Suprapubic skin (tissue), 4 donors: ENCODE measurements around the gene ZNF680. TPM values are rescaled to one million over a fixed set of nuclear protein-coding genes. Genes with fewer than 3 reads are reported as not detected.

Experiments
- DNase-seq, 2 donors: peaks; one replicate each; pipeline ENCODE4 v3.0.0-alpha.2; 2019; ENCODE audit warnings: low spot score in 2 of 2
- H3K27ac ChIP-seq: fragments of 200-600 bp; sonication (generic); one replicate; pipeline ENCODE4 v1.5.1; 2019
- H3K27me3 ChIP-seq: fragments of 200-600 bp; sonication (generic); one replicate; pipeline ENCODE4 v1.5.1; 2019
- H3K36me3 ChIP-seq: fragments of 200-600 bp; sonication (generic); one replicate; pipeline ENCODE4 v1.5.1; 2019
- H3K4me1 ChIP-seq: fragments of 200-600 bp; sonication (generic); one replicate; pipeline ENCODE4 v1.5.1; 2019
- H3K4me3 ChIP-seq: fragments of 200-600 bp; sonication (generic); one replicate; pipeline ENCODE4 v1.5.1; 2019; ENCODE audit warnings: mild to moderate bottlenecking
- H3K9me3 ChIP-seq: fragments of 200-600 bp; sonication (generic); one replicate; pipeline ENCODE4 v1.5.1; 2019
- EP300 ChIP-seq: sonication (generic); formaldehyde crosslinking; IDR thresholded peaks from one replicate; pipeline ENCODE4 v1.6.1; 2017; ENCODE audit warnings: antibody characterized with exemption
- POLR2A ChIP-seq, 2 donors: fragments of 450-650 bp; IDR thresholded peaks; one replicate each; pipeline ENCODE4 v1.6.1; 2017; ENCODE audit warnings: antibody characterized with exemption in 2 of 2, mild to moderate bottlenecking in 2 of 2, moderate library complexity in 2 of 2
- POLR2AphosphoS5 ChIP-seq, 3 donors: sonication (generic); formaldehyde crosslinking; IDR thresholded peaks; one replicate each; pipeline ENCODE4 v1.6.1; 2017; ENCODE audit warnings: antibody characterized with exemption in 3 of 3
- WGBS: methylation state at CpG from one replicate; pipeline ENCODE4 v1.1.5; 2018; 5-methylcytosine and 5-hydroxymethylcytosine counted together
- total RNA-seq, 4 donors: library from RNA; depleted of rRNA; stranded (reverse); fragments of >200 nt; gene quantifications; one replicate each; pipeline ENCODE4 v1.1.0, GENCODE V29; 2016
- TF ChIP-seq, protein P1 (sequence below), 2 donors: fragments of 200-600 bp in 1 of 2; fragments of 450-650 bp in 1 of 2; sonication (generic) in 1 of 2; IDR thresholded peaks; one replicate each; pipeline ENCODE4 v1.5.1; 2016 to 2019; ENCODE audit warnings: antibody characterized with exemption in 2 of 2, mild to moderate bottlenecking in 1 of 2, moderate library complexity in 1 of 2

The ZNF680 gene
- total RNA-seq, 4 donors from 2014 or later = 9.6 to 19.3 (median 13.1) TPM

DNA sequence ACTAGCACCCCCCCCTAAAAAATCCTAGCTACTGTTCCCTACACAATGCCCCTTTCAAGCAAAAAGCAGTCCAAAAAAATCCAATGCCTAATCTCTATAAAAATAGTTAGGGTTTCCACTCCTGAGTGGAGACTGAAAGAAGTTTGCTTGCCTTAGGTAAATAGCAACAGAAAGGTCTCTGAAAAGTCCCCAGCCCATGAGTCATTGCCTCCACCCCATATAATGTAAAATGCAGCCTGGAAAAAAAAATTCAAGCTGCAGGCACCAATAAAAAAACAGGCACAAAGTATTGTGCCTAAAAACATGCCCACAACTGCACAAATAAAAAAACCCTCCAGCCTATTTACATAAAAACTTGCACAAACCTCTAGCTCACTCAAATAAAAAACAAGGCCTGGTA lies 47.5 kb downstream of the ZNF680 start:
- Histone ChIP-seq H3K4me3 (no peak overlapping the region), H3K36me3 (peaks cover 4% of the 10 kb centered on the region), H3K9me3 (peaks cover 32% of the 10 kb centered on the region), H3K27ac (no peak overlapping the region), H3K27me3 (no peaks in the 10 kb centered on the region), H3K4me1 (no peaks in the 10 kb centered on the region)
- TF ChIP-seq, protein P1, sequence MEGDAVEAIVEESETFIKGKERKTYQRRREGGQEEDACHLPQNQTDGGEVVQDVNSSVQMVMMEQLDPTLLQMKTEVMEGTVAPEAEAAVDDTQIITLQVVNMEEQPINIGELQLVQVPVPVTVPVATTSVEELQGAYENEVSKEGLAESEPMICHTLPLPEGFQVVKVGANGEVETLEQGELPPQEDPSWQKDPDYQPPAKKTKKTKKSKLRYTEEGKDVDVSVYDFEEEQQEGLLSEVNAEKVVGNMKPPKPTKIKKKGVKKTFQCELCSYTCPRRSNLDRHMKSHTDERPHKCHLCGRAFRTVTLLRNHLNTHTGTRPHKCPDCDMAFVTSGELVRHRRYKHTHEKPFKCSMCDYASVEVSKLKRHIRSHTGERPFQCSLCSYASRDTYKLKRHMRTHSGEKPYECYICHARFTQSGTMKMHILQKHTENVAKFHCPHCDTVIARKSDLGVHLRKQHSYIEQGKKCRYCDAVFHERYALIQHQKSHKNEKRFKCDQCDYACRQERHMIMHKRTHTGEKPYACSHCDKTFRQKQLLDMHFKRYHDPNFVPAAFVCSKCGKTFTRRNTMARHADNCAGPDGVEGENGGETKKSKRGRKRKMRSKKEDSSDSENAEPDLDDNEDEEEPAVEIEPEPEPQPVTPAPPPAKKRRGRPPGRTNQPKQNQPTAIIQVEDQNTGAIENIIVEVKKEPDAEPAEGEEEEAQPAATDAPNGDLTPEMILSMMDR (IDR thresholded peaks at IDR 0.05) = no peak
- TF ChIP-seq POLR2AphosphoS5 (IDR thresholded peaks at IDR 0.05) (no peak), EP300 (no peak)
- DNase-seq = no peak

DNA sequence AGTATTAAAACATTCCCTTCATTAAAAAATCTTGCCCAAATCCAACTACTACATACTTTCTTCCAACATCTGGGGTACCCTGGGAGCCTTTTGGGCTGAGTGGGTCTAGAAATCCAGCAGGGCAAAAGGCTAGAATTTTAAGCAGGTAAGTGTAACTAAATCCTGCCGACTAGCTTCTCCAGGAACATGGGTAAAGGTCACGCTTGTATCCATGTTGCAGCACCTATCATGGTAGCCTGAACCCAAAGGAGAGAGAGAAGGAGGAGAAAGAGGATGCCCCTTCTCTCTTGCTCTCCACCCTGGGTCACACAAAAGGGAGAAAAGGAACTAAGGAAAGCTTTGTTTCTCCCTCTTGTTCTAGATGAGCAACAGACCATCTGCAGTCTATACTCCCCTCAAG lies 53.3 kb downstream of the ZNF680 start:
- WGBS = 84% methylated on average over 2 of the region's 2 CpGs
- Histone ChIP-seq H3K27ac (no peak overlapping the region), H3K4me3 (no peak overlapping the region), H3K4me1 (no peaks in the 10 kb centered on the region), H3K9me3 (peaks cover 26% of the 10 kb centered on the region), H3K36me3 (peaks cover 3% of the 10 kb centered on the region), H3K27me3 (no peaks in the 10 kb centered on the region)
- TF ChIP-seq EP300 (no peak), POLR2A (IDR thresholded peaks at IDR 0.05) (no peak), POLR2AphosphoS5 (IDR thresholded peaks at IDR 0.05) (no peak)
- TF ChIP-seq, protein P1 (IDR thresholded peaks at IDR 0.05) = no peak
- DNase-seq = no peak

DNA sequence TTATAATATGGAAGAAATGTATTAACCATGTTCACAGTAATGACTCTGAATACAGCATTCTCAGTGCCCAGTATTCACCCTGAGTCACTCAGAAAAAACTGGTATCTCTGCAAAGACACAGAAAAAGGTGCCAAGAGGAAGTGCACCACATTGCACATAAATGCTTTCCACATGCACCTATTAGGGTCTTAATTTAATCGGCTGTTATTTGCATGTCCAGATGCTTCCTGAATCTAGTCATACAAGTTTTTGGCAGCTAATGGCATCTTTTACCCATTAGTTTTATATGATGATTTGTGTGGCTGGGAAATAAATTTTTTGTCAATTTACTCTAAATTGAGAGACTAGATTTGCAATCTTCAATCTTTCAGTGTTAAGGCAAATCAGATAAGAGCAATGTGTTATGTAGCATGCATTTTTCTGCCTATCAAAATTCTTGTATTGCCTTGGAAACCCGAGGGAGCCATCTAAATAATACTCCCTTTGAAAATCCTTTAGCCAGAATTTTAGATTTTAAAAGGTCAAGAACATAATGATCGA lies 58.2 kb downstream of the ZNF680 start:
- no peak for DNase-seq
- TF ChIP-seq EP300 (no peak), POLR2AphosphoS5 (IDR thresholded peaks at IDR 0.05) (no peak), POLR2A (IDR thresholded peaks at IDR 0.05) (no peak)
- TF ChIP-seq, protein P1 (IDR thresholded peaks at IDR 0.05) = no peak
- peaks cover 3% of the 10 kb centered on the region for H3K36me3 ChIP-seq
- H3K4me3 ChIP-seq = no peak overlapping the region
- H3K27ac ChIP-seq = no peak overlapping the region
- no peaks in the 10 kb centered on the region for H3K27me3 ChIP-seq
- 66% methylated on average over 3 of the region's 3 CpGs for WGBS
- no peaks in the 10 kb centered on the region for H3K4me1 ChIP-seq
- peaks cover 50% of the 10 kb centered on the region for H3K9me3 ChIP-seq

DNA sequence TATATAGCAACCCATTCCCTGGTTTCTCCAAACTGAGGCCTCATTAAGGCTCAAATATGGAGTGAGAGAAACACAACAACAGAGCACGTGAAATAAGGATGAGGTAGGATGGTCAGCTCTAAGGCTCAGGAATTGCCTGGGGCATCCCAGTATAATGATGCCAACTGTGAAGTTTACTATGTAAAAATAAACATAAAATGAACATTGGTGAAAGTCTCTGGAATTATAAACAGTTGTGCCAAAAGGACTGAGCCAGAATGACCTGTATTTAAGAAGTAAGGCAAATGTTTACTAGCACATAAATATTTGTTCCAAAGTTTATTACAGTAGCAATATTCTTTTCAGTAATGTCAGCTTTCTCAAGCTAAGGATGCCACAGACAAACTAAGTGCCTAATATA lies 64.6 kb downstream of the ZNF680 start:
- TF ChIP-seq POLR2A (IDR thresholded peaks at IDR 0.05) = no peak
- TF ChIP-seq, protein P1 (IDR thresholded peaks at IDR 0.05) = no peak
- TF ChIP-seq EP300 = no peak
- TF ChIP-seq POLR2AphosphoS5 (IDR thresholded peaks at IDR 0.05) = no peak
- Histone ChIP-seq H3K9me3 (peaks cover 28% of the 10 kb centered on the region), H3K4me3 (no peak overlapping the region), H3K4me1 (peaks cover 2% of the 10 kb centered on the region), H3K36me3 (no peaks in the 10 kb centered on the region), H3K27me3 (no peaks in the 10 kb centered on the region), H3K27ac (no peak overlapping the region)
- WGBS = 84% methylated on average over 1 of the region's 1 CpG
- DNase-seq = no peak

DNA sequence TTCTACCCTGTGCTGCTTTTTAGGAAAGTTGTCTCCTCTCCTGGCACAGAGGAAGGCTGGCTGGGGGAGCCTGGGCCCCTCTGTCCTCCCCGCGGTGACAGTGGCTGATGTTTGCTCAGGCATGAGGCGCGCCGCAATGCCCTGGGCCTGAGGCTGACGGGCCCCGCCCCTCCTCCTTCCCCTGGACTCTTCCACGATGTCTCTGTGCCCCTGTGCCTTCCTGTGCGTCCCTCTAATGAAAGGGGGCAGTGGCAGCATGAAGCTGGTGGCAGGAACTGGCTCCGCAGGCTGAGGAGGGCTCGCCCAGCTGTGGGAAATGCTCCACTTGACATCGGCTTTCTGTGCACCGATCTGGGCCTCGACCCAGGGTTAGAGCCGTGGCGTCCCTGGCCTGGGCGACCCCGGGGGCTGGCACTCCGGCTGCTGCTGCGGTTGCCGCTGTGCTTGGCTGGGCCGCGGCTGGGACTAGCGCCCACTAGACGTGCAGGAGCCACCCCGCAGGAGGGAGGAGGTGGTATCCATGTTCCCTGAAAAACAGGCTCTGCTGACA lies 67.9 kb downstream of the ZNF680 start:
- Histone ChIP-seq H3K27ac (no peak overlapping the region), H3K4me3 (peak overlapping the region; percentile 21), H3K36me3 (no peaks in the 10 kb centered on the region), H3K4me1 (peaks cover 2% of the 10 kb centered on the region), H3K27me3 (no peaks in the 10 kb centered on the region), H3K9me3 (peaks cover 9% of the 10 kb centered on the region)
- 5% methylated on average over 15 of the region's 26 CpGs for WGBS
- TF ChIP-seq EP300 (no peak), POLR2AphosphoS5 (IDR thresholded peaks at IDR 0.05) (no peak), POLR2A (IDR thresholded peaks at IDR 0.05) (no peak)
- TF ChIP-seq, protein P1 (IDR thresholded peaks at IDR 0.05) = no peak
- DNase-seq = no peak
